Panc1 (cell line): Measurements from ENCODE around the gene SV2B. TPM values are rescaled to one million over a fixed set of nuclear protein-coding genes. Genes with fewer than 3 reads are reported as not detected.

Experiments used
- ATAC-seq: fragments of 200-7000 bp; cut with Tn5 transposase; 2 replicates; pipeline ENCODE4 v1.9.1; 2020; ENCODE audit warnings: mild to moderate bottlenecking, moderate library complexity
- BruUV-seq: library from RNA; stranded (reverse); fragments of 400-500 nt; replicated peaks from 2 replicates; lab custom pipeline; 2021; lab: Mats Ljungman, UMichigan
- CTCF ChIA-PET: fragments of 300-600 bp; sonication (Branson Sonifier 250); formaldehyde crosslinking; loops from one replicate; lab custom pipeline; 2022; ENCODE audit warnings: antibody characterized with exemption; lab: Charles Lee
- POLR2A ChIA-PET: fragments of 300-600 bp; sonication (Branson Sonifier 250); formaldehyde crosslinking; loops from one replicate; lab custom pipeline; 2022; ENCODE audit warnings: antibody characterized with exemption; lab: Charles Lee
- DNase-seq: peaks from one replicate; pipeline ENCODE4 v3.0.0-alpha.2; 2010; ENCODE audit warnings: low read depth, low spot score
- H3K27ac ChIP-seq: 2 replicates; pipeline ENCODE4 v1.5.1; 2011; ENCODE audit warnings: mild to moderate bottlenecking, low read length, inconsistent platforms
- H3K27me3 ChIP-seq: fragments of 200-500 bp; sonication (Bioruptor generic); 2 replicates; pipeline ENCODE4 v1.6.0; 2014; ENCODE audit warnings: low read length, inconsistent platforms; ENCODE audit not compliant: control insufficient read depth, insufficient read depth
- H3K36me3 ChIP-seq: fragments of 200-500 bp; sonication (Bioruptor generic); 2 replicates; pipeline ENCODE4 v1.5.1; 2014; ENCODE audit warnings: inconsistent platforms, mild to moderate bottlenecking, low read length, moderate library complexity; ENCODE audit not compliant: control insufficient read depth, insufficient read depth
- H3K4me1 ChIP-seq: 2 replicates; pipeline ENCODE4 v1.5.1; 2011; ENCODE audit warnings: inconsistent platforms, mild to moderate bottlenecking, low read length, moderate library complexity; ENCODE audit not compliant: control insufficient read depth, insufficient read depth
- H3K4me3 ChIP-seq, 2 experiments: 2 replicates each; pipeline ENCODE4 v1.5.1; 2011 to 2012; ENCODE audit warnings: low read depth in 2 of 2, low read length in 2 of 2, mild to moderate bottlenecking in 2 of 2, inconsistent platforms in 1 of 2, moderate library complexity in 1 of 2
- H3K9me3 ChIP-seq: fragments of 200-500 bp; sonication (Bioruptor generic); 2 replicates; pipeline ENCODE4 v1.5.1; 2014; ENCODE audit warnings: low read depth, mild to moderate bottlenecking, inconsistent platforms, low read length, moderate library complexity; ENCODE audit not compliant: control insufficient read depth, insufficient read depth
- POLR2AphosphoS5 ChIP-seq: IDR thresholded peaks from 2 replicates; pipeline ENCODE4 v1.6.1; 2012; ENCODE audit warnings: mild to moderate bottlenecking, low read depth, low read length, moderate library complexity
- SIN3A ChIP-seq: IDR thresholded peaks from 2 replicates; pipeline ENCODE4 v1.6.1; 2012; ENCODE audit warnings: low read depth, mild to moderate bottlenecking, low read length, moderate library complexity, borderline replicate concordance; ENCODE audit not compliant: insufficient read depth
- TCF7L2 ChIP-seq: IDR thresholded peaks from 2 replicates; pipeline ENCODE4 v1.6.1; 2011; ENCODE audit warnings: mild to moderate bottlenecking, low read depth, low read length, inconsistent platforms
- in situ Hi-C: cut with HindIII; loops from 2 replicates; pipeline ENCODE4 v1.10.0; 2016; ENCODE audit warnings: low sequenced_read_pairs, low pct_unique_long_range_greater_than_20kb
- intact Hi-C: fragments of 100-400 bp; cut with micrococcal nuclease; formaldehyde crosslinking; loops from one replicate; pipeline ENCODE4 v1.10.0; 2022; ENCODE audit not compliant: unreplicated experiment
- total RNA-seq: library from RNA; stranded (reverse); gene quantifications from one replicate; pipeline ENCODE4 v1.2.1, GENCODE V29; 2021; ENCODE audit not compliant: unreplicated experiment
- TF ChIP-seq, protein P1 (sequence below), 2 experiments: IDR thresholded peaks; 2 replicates each; pipeline ENCODE4 v1.6.1; 2011 to 2012; ENCODE audit warnings: low read depth in 2 of 2, control low read depth in 1 of 2, low read length in 1 of 2, mild to moderate bottlenecking in 1 of 2, moderate library complexity in 1 of 2; ENCODE audit not compliant: insufficient read depth in 1 of 2
- TF ChIP-seq, protein P2 (sequence below): fragments of 450-650 bp; IDR thresholded peaks from 2 replicates; pipeline ENCODE4 v1.5.1; 2017; ENCODE audit warnings: mild to moderate bottlenecking

The SV2B gene
- total RNA-seq, 1 experiment from 2014 or later = not detected

DNA sequence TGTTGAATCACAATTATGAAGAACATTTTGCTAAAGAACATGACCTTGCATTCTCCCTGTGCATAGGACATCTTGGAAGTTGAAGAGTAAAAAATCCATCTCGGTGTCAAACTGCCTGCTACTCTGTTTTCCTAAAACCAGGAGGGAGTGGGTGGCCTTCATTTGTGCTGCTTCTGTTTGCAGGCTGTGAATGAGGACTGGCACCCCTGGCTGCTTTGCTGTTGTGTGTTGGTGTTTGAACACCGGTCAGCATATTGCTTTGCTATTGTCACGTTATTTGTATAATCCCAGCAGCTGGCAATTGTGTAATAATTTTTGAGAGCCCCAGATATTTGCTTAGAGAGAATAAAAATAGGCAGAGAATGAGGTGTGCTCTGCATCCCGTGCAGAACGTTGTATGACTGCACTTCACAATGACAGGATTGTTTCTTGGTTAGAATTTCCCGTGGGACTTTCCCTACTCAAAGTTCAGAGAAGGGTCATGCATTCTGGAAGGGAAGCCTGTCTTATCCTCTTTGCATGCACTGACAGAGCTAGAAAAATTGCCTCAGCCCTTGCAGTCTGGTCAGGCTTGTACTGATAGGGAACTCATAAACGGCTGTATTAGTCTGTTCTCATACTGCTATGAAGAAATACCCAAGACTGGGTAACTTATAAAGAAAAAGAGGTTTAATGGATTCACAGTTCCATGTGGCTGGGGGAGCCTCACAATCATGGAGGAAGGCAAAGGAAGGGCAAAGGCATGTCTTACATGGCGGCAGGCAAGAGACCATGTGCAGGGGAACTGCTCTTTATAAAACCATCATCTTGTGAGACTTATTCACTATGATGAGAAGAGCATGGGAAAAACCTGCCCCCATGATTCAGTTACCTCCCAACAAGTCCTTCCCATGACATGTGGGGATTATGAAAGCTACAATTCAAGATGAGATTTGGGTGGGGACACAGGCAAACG lies 16.3 kb downstream of the SV2B start:
- TF ChIP-seq TCF7L2 (no peak), POLR2AphosphoS5 (no peak), SIN3A (no peak)
- TF ChIP-seq, protein P1, sequence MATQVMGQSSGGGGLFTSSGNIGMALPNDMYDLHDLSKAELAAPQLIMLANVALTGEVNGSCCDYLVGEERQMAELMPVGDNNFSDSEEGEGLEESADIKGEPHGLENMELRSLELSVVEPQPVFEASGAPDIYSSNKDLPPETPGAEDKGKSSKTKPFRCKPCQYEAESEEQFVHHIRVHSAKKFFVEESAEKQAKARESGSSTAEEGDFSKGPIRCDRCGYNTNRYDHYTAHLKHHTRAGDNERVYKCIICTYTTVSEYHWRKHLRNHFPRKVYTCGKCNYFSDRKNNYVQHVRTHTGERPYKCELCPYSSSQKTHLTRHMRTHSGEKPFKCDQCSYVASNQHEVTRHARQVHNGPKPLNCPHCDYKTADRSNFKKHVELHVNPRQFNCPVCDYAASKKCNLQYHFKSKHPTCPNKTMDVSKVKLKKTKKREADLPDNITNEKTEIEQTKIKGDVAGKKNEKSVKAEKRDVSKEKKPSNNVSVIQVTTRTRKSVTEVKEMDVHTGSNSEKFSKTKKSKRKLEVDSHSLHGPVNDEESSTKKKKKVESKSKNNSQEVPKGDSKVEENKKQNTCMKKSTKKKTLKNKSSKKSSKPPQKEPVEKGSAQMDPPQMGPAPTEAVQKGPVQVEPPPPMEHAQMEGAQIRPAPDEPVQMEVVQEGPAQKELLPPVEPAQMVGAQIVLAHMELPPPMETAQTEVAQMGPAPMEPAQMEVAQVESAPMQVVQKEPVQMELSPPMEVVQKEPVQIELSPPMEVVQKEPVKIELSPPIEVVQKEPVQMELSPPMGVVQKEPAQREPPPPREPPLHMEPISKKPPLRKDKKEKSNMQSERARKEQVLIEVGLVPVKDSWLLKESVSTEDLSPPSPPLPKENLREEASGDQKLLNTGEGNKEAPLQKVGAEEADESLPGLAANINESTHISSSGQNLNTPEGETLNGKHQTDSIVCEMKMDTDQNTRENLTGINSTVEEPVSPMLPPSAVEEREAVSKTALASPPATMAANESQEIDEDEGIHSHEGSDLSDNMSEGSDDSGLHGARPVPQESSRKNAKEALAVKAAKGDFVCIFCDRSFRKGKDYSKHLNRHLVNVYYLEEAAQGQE (IDR thresholded peaks at IDR 0.05; ENCODE audit: insufficient read depth in 1 of 2, low read depth in 2 of 2, low read length in 1 of 2) = no peak
- TF ChIP-seq, protein P2, sequence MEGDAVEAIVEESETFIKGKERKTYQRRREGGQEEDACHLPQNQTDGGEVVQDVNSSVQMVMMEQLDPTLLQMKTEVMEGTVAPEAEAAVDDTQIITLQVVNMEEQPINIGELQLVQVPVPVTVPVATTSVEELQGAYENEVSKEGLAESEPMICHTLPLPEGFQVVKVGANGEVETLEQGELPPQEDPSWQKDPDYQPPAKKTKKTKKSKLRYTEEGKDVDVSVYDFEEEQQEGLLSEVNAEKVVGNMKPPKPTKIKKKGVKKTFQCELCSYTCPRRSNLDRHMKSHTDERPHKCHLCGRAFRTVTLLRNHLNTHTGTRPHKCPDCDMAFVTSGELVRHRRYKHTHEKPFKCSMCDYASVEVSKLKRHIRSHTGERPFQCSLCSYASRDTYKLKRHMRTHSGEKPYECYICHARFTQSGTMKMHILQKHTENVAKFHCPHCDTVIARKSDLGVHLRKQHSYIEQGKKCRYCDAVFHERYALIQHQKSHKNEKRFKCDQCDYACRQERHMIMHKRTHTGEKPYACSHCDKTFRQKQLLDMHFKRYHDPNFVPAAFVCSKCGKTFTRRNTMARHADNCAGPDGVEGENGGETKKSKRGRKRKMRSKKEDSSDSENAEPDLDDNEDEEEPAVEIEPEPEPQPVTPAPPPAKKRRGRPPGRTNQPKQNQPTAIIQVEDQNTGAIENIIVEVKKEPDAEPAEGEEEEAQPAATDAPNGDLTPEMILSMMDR = no peak
- Histone ChIP-seq H3K9me3 (no peaks in the 10 kb centered on the region), H3K27ac (no peak overlapping the region), H3K36me3 (no peaks in the 10 kb centered on the region), H3K27me3 (peaks cover 10% of the 10 kb centered on the region; the same call in 1 of the 2 replicates), H3K4me1 (no peaks in the 10 kb centered on the region), H3K4me3 (no peak overlapping the region)
- ATAC-seq = peak; percentile 51; the same call in 1 of the 2 replicates
- in situ Hi-C loops (no loop called here), intact Hi-C loops (no loop called here)
- BruUV-seq = no TSS peak
- DNase-seq = no peak
- ChIA-PET POLR2A (no interaction called here), CTCF (no interaction called here)

DNA sequence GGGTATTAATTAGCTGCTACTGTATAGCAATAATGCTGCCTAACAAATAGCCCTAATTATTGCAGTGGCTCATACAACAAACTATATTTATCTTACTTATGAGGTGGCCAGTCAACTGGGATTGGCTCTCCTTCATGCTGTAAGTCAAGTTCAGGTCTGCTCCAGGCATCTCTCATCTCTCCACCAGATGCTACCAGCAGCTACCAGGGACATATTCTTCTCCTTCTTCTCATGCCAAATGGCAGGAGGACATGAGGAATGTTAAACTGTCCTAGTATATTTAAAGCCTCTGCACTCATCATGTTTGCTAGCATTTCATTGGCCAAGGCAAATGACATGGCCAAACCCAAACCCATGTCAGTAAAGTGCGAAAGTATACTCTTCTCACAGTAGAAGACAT lies 17.3 kb downstream of the SV2B start:
- ChIA-PET CTCF (no interaction called here), POLR2A (no interaction called here)
- intact Hi-C loops (no loop called here), in situ Hi-C loops (no loop called here)
- ATAC-seq (no peak), DNase-seq (no peak)
- H3K4me1 ChIP-seq = no peaks in the 10 kb centered on the region
- TF ChIP-seq TCF7L2 (no peak), POLR2AphosphoS5 (no peak), SIN3A (no peak)
- TF ChIP-seq, protein P2 = no peak
- TF ChIP-seq, protein P1 (IDR thresholded peaks at IDR 0.05; ENCODE audit: insufficient read depth in 1 of 2, low read depth in 2 of 2, low read length in 1 of 2) = no peak
- no peaks in the 10 kb centered on the region for H3K9me3 ChIP-seq
- H3K4me3 ChIP-seq = no peak overlapping the region
- H3K27me3 ChIP-seq = peaks cover 10% of the 10 kb centered on the region; the same call in 1 of the 2 replicates
- no peaks in the 10 kb centered on the region for H3K36me3 ChIP-seq
- H3K27ac ChIP-seq = no peak overlapping the region
- no TSS peak for BruUV-seq
